Measurements from ENCODE around the gene PARD3.

Gene PARD3

GRCh38 chr10:34348021-34348420 is 467.1 kb downstream of the PARD3 start:
- TF ChIP-seq, protein P1, sequence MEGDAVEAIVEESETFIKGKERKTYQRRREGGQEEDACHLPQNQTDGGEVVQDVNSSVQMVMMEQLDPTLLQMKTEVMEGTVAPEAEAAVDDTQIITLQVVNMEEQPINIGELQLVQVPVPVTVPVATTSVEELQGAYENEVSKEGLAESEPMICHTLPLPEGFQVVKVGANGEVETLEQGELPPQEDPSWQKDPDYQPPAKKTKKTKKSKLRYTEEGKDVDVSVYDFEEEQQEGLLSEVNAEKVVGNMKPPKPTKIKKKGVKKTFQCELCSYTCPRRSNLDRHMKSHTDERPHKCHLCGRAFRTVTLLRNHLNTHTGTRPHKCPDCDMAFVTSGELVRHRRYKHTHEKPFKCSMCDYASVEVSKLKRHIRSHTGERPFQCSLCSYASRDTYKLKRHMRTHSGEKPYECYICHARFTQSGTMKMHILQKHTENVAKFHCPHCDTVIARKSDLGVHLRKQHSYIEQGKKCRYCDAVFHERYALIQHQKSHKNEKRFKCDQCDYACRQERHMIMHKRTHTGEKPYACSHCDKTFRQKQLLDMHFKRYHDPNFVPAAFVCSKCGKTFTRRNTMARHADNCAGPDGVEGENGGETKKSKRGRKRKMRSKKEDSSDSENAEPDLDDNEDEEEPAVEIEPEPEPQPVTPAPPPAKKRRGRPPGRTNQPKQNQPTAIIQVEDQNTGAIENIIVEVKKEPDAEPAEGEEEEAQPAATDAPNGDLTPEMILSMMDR (conservative IDR thresholded peaks at IDR 0.05; ENCODE audit: low read depth, low read length), result no peak
- no peak overlapping the region for H3K27ac ChIP-seq
- no peak overlapping the region for H3K4me2 ChIP-seq
- H3K9ac ChIP-seq, result no peak overlapping the region
- no peaks in the 10 kb centered on the region for H3K27me3 ChIP-seq (ENCODE audit: insufficient read depth, low read depth)
- H2AFZ ChIP-seq (ENCODE audit: low read depth), result no peak overlapping the region
- H3K36me3 ChIP-seq (ENCODE audit: insufficient read depth), result no peaks in the 10 kb centered on the region
- no peaks in the 10 kb centered on the region for H4K20me1 ChIP-seq (ENCODE audit: insufficient read depth)
- H3K79me2 ChIP-seq (ENCODE audit: insufficient read depth, low read depth), result no peaks in the 10 kb centered on the region
- peaks cover 12% of the 10 kb centered on the region for H3K4me1 ChIP-seq (ENCODE audit: low read depth, poor library complexity, severe bottlenecking)
- no peak overlapping the region for H3K4me3 ChIP-seq (IDR thresholded peaks at IDR 0.05; ENCODE audit: insufficient read depth, low read depth, low read length)

DNA sequence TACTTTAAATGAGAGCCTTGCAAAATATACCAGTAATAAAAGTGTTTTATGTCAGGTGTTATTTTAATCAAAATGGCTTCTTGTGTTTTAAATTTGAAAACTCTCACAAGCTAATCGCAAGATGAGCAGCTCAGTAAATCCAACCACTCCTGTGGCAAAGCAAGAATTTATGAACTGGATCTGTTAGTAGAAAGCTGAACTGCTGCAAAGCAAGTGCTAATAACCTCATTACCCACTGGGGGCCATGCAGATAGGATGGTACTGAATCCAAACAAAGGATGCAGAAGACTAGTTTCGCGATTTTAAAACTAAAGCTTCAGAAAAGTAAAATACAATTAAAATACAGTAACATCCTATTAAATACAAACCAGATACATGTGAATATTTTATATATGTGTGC is 468.0 kb downstream of the PARD3 start:
- no peak overlapping the region for H3K9ac ChIP-seq
- TF ChIP-seq, protein P1 (conservative IDR thresholded peaks at IDR 0.05; ENCODE audit: low read depth, low read length), result no peak
- peaks cover 12% of the 10 kb centered on the region for H3K4me1 ChIP-seq (ENCODE audit: low read depth, poor library complexity, severe bottlenecking)
- no peak overlapping the region for H2AFZ ChIP-seq (ENCODE audit: low read depth)
- no peak overlapping the region for H3K27ac ChIP-seq
- no peak overlapping the region for H3K4me2 ChIP-seq
- H3K27me3 ChIP-seq (ENCODE audit: insufficient read depth, low read depth), result no peaks in the 10 kb centered on the region
- H3K36me3 ChIP-seq (ENCODE audit: insufficient read depth), result no peaks in the 10 kb centered on the region
- H3K4me3 ChIP-seq (IDR thresholded peaks at IDR 0.05; ENCODE audit: insufficient read depth, low read depth, low read length), result no peak overlapping the region
- no peaks in the 10 kb centered on the region for H4K20me1 ChIP-seq (ENCODE audit: insufficient read depth)
- no peaks in the 10 kb centered on the region for H3K79me2 ChIP-seq (ENCODE audit: insufficient read depth, low read depth)

DNA sequence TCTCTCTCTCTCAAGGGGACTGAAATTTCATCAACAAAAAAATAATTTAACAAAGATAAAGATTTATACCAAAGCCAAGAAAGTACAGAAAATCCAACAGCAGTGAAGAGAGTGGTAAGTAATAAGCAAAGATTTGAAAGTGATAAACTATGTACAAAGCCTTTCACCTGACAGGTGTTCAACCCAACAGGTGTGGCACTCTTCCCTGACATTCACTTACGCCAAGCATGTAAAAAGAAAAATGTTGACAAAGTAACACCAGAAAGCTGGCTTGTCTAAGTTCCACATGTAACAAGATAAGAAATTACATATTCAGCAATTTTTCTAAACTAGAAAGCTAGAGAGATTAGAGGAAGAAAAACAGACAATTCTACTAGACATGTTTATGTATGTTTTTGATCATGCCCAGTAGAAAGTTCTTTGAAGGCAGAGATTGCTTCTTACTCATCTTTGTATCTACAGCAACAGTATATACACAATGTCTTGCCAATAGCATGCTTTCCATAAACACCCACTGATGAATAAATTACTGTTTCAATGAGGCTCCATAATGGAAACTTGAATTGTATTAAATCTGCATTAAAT is 468.5 kb downstream of the PARD3 start:
- H3K4me3 ChIP-seq (IDR thresholded peaks at IDR 0.05; ENCODE audit: insufficient read depth, low read depth, low read length), result no peak overlapping the region
- H3K9ac ChIP-seq, result no peak overlapping the region
- no peak overlapping the region for H2AFZ ChIP-seq (ENCODE audit: low read depth)
- no peak overlapping the region for H3K4me2 ChIP-seq
- no peaks in the 10 kb centered on the region for H4K20me1 ChIP-seq (ENCODE audit: insufficient read depth)
- H3K36me3 ChIP-seq (ENCODE audit: insufficient read depth), result no peaks in the 10 kb centered on the region
- peaks cover 12% of the 10 kb centered on the region for H3K4me1 ChIP-seq (ENCODE audit: low read depth, poor library complexity, severe bottlenecking)
- H3K79me2 ChIP-seq (ENCODE audit: insufficient read depth, low read depth), result no peaks in the 10 kb centered on the region
- H3K27me3 ChIP-seq (ENCODE audit: insufficient read depth, low read depth), result no peaks in the 10 kb centered on the region
- TF ChIP-seq, protein P1 (conservative IDR thresholded peaks at IDR 0.05; ENCODE audit: low read depth, low read length), result no peak
- H3K27ac ChIP-seq, result no peak overlapping the region

DNA sequence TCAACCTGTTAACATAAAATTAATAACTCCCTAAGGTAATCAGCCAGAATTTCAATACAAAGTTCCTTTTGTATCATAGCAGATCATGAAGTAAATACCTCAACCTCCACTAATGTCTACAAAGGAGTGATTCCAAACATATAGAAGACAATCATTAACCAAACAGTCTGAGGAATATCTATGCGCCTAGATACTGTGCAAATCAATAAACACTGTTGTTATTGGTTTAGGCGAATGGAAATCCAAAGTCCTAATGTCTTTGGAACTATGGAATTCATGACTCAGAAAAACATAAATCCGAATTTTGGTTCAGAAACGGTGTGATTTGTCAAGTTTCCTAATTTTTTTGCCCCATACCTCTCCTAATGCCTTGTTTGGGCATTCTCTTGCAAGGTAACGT is 469.7 kb downstream of the PARD3 start:
- TF ChIP-seq, protein P1 (conservative IDR thresholded peaks at IDR 0.05; ENCODE audit: low read depth, low read length), result no peak

More for the DNA sequence above, 469.7 kb downstream of the PARD3 start:
- H3K9ac ChIP-seq, result no peak overlapping the region
- no peaks in the 10 kb centered on the region for H3K79me2 ChIP-seq (ENCODE audit: insufficient read depth, low read depth)
- peaks cover 24% of the 10 kb centered on the region for H3K4me1 ChIP-seq (ENCODE audit: low read depth, poor library complexity, severe bottlenecking)
- H3K27me3 ChIP-seq (ENCODE audit: insufficient read depth, low read depth), result no peaks in the 10 kb centered on the region
- H2AFZ ChIP-seq (ENCODE audit: low read depth), result no peak overlapping the region
- H4K20me1 ChIP-seq (ENCODE audit: insufficient read depth), result no peaks in the 10 kb centered on the region
- no peak overlapping the region for H3K27ac ChIP-seq
- H3K36me3 ChIP-seq (ENCODE audit: insufficient read depth), result no peaks in the 10 kb centered on the region
- no peak overlapping the region for H3K4me3 ChIP-seq (IDR thresholded peaks at IDR 0.05; ENCODE audit: insufficient read depth, low read depth, low read length)
- H3K4me2 ChIP-seq, result no peak overlapping the region

Data from KMS-11 (cell line).